K562 (cell line): ENCODE measurements around the gene ST6GAL1. TPM values are rescaled to one million over a fixed set of nuclear protein-coding genes. Genes with fewer than 3 reads are reported as not detected.

Experiments
- ATAC-seq: fragments of 200-7000 bp; cut with Tn5 transposase; 3 replicates; pipeline ENCODE4 v1.9.1; 2020; ENCODE audit warnings: moderate library complexity
- BruUV-seq: library from RNA; stranded (reverse); fragments of 400-500 nt; replicated peaks from 2 replicates; lab custom pipeline; 2021; lab: Mats Ljungman, UMichigan
- CTCF ChIA-PET: fragments of 300-600 bp; formaldehyde crosslinking; extraction: SDS; loops from one replicate; lab custom pipeline; 2021; ENCODE audit warnings: low intra/inter-chr PET ratio; lab: Yijun Ruan, JAX
- POLR2A ChIA-PET: fragments of 300-600, 350-650 bp; sonication (Branson Sonifier 250); formaldehyde crosslinking; extraction: SDS; loops from one replicate; lab custom pipeline; 2021; ENCODE audit warnings: antibody characterized with exemption, inconsistent platforms; lab: Yijun Ruan, JAX
- DNase-seq, 4 experiments: peaks; one replicate each; pipeline versions ENCODE4 v3.0.0 to v3.0.0-alpha.2; 2011 to 2018; ENCODE audit warnings: low spot score in 3 of 4, mixed read lengths in 3 of 4; ENCODE audit errors: extremely low read depth in 1 of 4
- FAIRE-seq: peaks from 2 replicates; lab custom pipeline; 2011; peaks lifted over from hg19 to GRCh38; lab: Jason Lieb, UNC
- H2AFZ ChIP-seq: 2 replicates; pipeline ENCODE4 v1.6.0; 2011; ENCODE audit warnings: low read depth, low read length, control low read depth, inconsistent platforms
- H3K27ac ChIP-seq: fragments of 200-600 bp; 3 replicates; pipeline ENCODE4 v1.8.0; 2011; ENCODE audit warnings: low read depth, mild to moderate bottlenecking, control low read depth, inconsistent platforms, low read length, moderate library complexity, mixed read lengths; ENCODE audit errors: extremely low read depth
- H3K27me3 ChIP-seq, 2 experiments: fragments of 300-600 bp in 1 of 2; 2 replicates in 1 of 2; 3 replicates in 1 of 2; pipeline versions ENCODE4 v1.6.0 to v1.8.0; 2011; ENCODE audit warnings: inconsistent platforms in 2 of 2, low read length in 2 of 2, mild to moderate bottlenecking in 1 of 2, mixed read lengths in 1 of 2, moderate library complexity in 1 of 2; ENCODE audit not compliant: control insufficient read depth in 2 of 2, insufficient read depth in 2 of 2
- H3K36me3 ChIP-seq: fragments of 300-600 bp; 3 replicates; pipeline ENCODE4 v1.8.0; 2011; ENCODE audit warnings: mild to moderate bottlenecking, low read length, inconsistent platforms; ENCODE audit not compliant: control insufficient read depth, insufficient read depth
- H3K4me1 ChIP-seq, 2 experiments: fragments of 200-600 bp in 1 of 2; replicated peaks in 1 of 2; 2 replicates in 1 of 2; 3 replicates in 1 of 2; pipeline versions ENCODE4 v1.5.1 to v1.8.0; 2011; ENCODE audit warnings: inconsistent platforms in 2 of 2, low read length in 2 of 2, mild to moderate bottlenecking in 1 of 2, mixed read lengths in 1 of 2, moderate library complexity in 1 of 2; ENCODE audit not compliant: control insufficient read depth in 2 of 2, insufficient read depth in 2 of 2
- H3K4me2 ChIP-seq: 2 replicates; pipeline ENCODE4 v1.6.1; 2011; ENCODE audit warnings: low read length, control low read depth, inconsistent platforms, mixed read lengths; ENCODE audit not compliant: insufficient read depth
- H3K4me3 ChIP-seq: fragments of 200-600 bp; sonication (generic), shearing (Covaris generic); 2 replicates; pipeline ENCODE4 v1.5.1; 2016; ENCODE audit warnings: control low read depth, inconsistent platforms
- H3K79me2 ChIP-seq: fragments of 200-600 bp; 3 replicates; pipeline ENCODE4 v1.8.0; 2011; ENCODE audit warnings: low read length, inconsistent platforms; ENCODE audit not compliant: control insufficient read depth, insufficient read depth
- H3K9ac ChIP-seq, 2 experiments: 2 replicates each; pipeline versions ENCODE4 v1.6.0 to v1.6.1; 2011; ENCODE audit warnings: low read depth in 2 of 2, low read length in 2 of 2, control low read depth in 1 of 2, inconsistent platforms in 1 of 2, mild to moderate bottlenecking in 1 of 2, mixed read lengths in 1 of 2; ENCODE audit not compliant: insufficient read depth in 1 of 2
- H3K9me1 ChIP-seq: one replicate; pipeline ENCODE4 v1.6.0; 2011; ENCODE audit warnings: inconsistent platforms, mild to moderate bottlenecking, low read length, moderate library complexity; ENCODE audit not compliant: control insufficient read depth, insufficient read depth
- H3K9me3 ChIP-seq: replicated peaks from 2 replicates; pipeline ENCODE4 v1.5.1; 2011; ENCODE audit warnings: low read depth, low read length, inconsistent platforms; ENCODE audit not compliant: control insufficient read depth, insufficient read depth
- H4K20me1 ChIP-seq: replicated peaks from 2 replicates; pipeline ENCODE4 v1.6.1; 2011; ENCODE audit warnings: low read length, inconsistent platforms, mixed read lengths; ENCODE audit not compliant: control insufficient read depth, insufficient read depth
- ATF7 ChIP-seq: fragments of 450-650 bp; IDR thresholded peaks from 2 replicates; pipeline ENCODE4 v1.7.1; 2014; ENCODE audit warnings: mild to moderate bottlenecking, moderate library complexity
- CBFB ChIP-seq: sonication (generic); formaldehyde crosslinking; IDR thresholded peaks from 2 replicates; pipeline ENCODE4 v1.4.0; 2020; ENCODE audit warnings: mild to moderate bottlenecking, missing genetic modification reagents
- CCNT2 ChIP-seq: IDR thresholded peaks from 2 replicates; pipeline ENCODE4 v1.6.1; 2011; ENCODE audit warnings: borderline replicate concordance, low read depth, mild to moderate bottlenecking, moderate library complexity, mixed read lengths, low read length; ENCODE audit not compliant: insufficient read length; ENCODE audit errors: extremely low read depth
- DACH1 ChIP-seq: fragments of 450-650 bp; IDR thresholded peaks from 2 replicates; pipeline ENCODE4 v1.6.1; 2018; ENCODE audit not compliant: partially characterized antibody
- EWSR1 ChIP-seq: fragments of 450-650 bp; IDR thresholded peaks from 2 replicates; pipeline ENCODE4 v1.6.1; 2018; ENCODE audit warnings: borderline replicate concordance, mild to moderate bottlenecking, low read depth, moderate library complexity; ENCODE audit not compliant: partially characterized antibody
- FOXA3 ChIP-seq, 2 experiments: fragments of 450-650 bp in 1 of 2; sonication (generic) in 1 of 2; formaldehyde crosslinking; IDR thresholded peaks in 1 of 2; conservative IDR thresholded peaks in 1 of 2; 2 replicates each; pipeline versions ENCODE4 v1.4.0 to v1.8.0; 2020 to 2022; ENCODE audit warnings: mild to moderate bottlenecking in 2 of 2, missing genetic modification reagents in 1 of 2
- JUNB ChIP-seq: fragments of 450-650 bp; formaldehyde crosslinking; conservative IDR thresholded peaks from 2 replicates; pipeline ENCODE4 v1.4.0; 2020; ENCODE audit warnings: mild to moderate bottlenecking
- NCOA1 ChIP-seq: fragments of 450-650 bp; IDR thresholded peaks from 2 replicates; pipeline ENCODE4 v1.6.1; 2016; ENCODE audit warnings: low read depth
- NEUROD1 ChIP-seq: fragments of 150-350 bp; IDR thresholded peaks from 2 replicates; pipeline ENCODE4 v1.6.1; 2014; ENCODE audit warnings: borderline replicate concordance, low read length, low read depth; ENCODE audit not compliant: partially characterized antibody
- NFATC3 ChIP-seq: fragments of 450-650 bp; IDR thresholded peaks from 2 replicates; pipeline ENCODE4 v1.6.1; 2017; ENCODE audit warnings: mild to moderate bottlenecking
- NFXL1 ChIP-seq: fragments of 450-650 bp; formaldehyde crosslinking; IDR thresholded peaks from 2 replicates; pipeline ENCODE4 v1.4.0; 2021; ENCODE audit warnings: mild to moderate bottlenecking
- NR1H2 ChIP-seq: sonication (generic); formaldehyde crosslinking; IDR thresholded peaks from 2 replicates; pipeline ENCODE4 v1.4.0; 2020; ENCODE audit warnings: mild to moderate bottlenecking, missing genetic modification reagents
- PHB2 ChIP-seq: fragments of 450-650 bp; IDR thresholded peaks from 2 replicates; pipeline ENCODE4 v1.6.1; 2017; ENCODE audit warnings: low read depth
- RBM14 ChIP-seq: fragments of 200-400 bp; formaldehyde crosslinking; IDR thresholded peaks from 2 replicates; pipeline ENCODE4 v1.6.1; 2018; ENCODE audit warnings: low read depth, mild to moderate bottlenecking, low read length, moderate library complexity, borderline replicate concordance; ENCODE audit not compliant: insufficient read depth
- RCOR1 ChIP-seq, 2 experiments: IDR thresholded peaks; 2 replicates each; pipeline ENCODE4 v1.6.1; 2012; ENCODE audit warnings: low read depth in 2 of 2, low read length in 2 of 2, borderline replicate concordance in 1 of 2, improper control_type of control experiment in 1 of 2
- SREBF2 ChIP-seq: sonication (generic); formaldehyde crosslinking; IDR thresholded peaks from 2 replicates; pipeline ENCODE4 v1.4.0; 2020; ENCODE audit warnings: mild to moderate bottlenecking, missing genetic modification reagents
- ZNF316 ChIP-seq: fragments of 450-650 bp; IDR thresholded peaks from 2 replicates; pipeline ENCODE4 v1.6.1; 2016
- ZNF408 ChIP-seq: fragments of 250-450 bp; sonication (Bioruptor Pico); IDR thresholded peaks from 2 replicates; pipeline ENCODE4 v1.4.0; 2020; ENCODE audit warnings: low read depth, mild to moderate bottlenecking, moderate library complexity
- ZNF41 ChIP-seq: fragments of 250-450 bp; sonication (Bioruptor Pico); conservative IDR thresholded peaks from 2 replicates; pipeline ENCODE4 v1.4.0; 2020; ENCODE audit warnings: mild to moderate bottlenecking
- WGBS: fragments of 100-300 bp; shearing (Covaris generic); methylation state at CpG from one replicate; pipeline ENCODE4 v1.1.6; 2016; ENCODE audit warnings: low coverage, mixed read lengths; ENCODE audit not compliant: insufficient coverage; ENCODE audit errors: missing lambda C conversion rate; 5-methylcytosine and 5-hydroxymethylcytosine counted together
- in situ Hi-C: fragments of 300-500 bp; cut with MboI; formaldehyde crosslinking; loops from 4 replicates; pipeline ENCODE4 v1.15.0; 2018; ENCODE audit warnings: inconsistent platforms, mixed read lengths
- intact Hi-C: fragments of 100-400 bp; cut with micrococcal nuclease; formaldehyde crosslinking; loops from 2 replicates; pipeline ENCODE4 v1.14.2; 2022
- polyA plus RNA-seq, 8 experiments: library from polyadenylated mRNA; depleted of rRNA in 4 of 8; stranded (reverse) in 5 of 8; unstranded in 3 of 8; fragments of >200 nt; fragmentation: Nextera tagmentation in 2 of 8; fragmentation: Illumina TruSeq in 1 of 8; extraction: Ambion mirVana in 2 of 8; extraction: Trizol in 1 of 8; gene quantifications; 2 replicates each; pipeline versions ENCODE4 v1.2.1 to v1.2.3, GENCODE V29; 2011 to 2014; ENCODE audit warnings: inconsistent platforms in 1 of 8, missing spikeins in 1 of 8
- total RNA-seq, 7 experiments: library from RNA; depleted of rRNA in 6 of 7; stranded (reverse); fragments of >200 nt in 6 of 7; fragmentation: Illumina TruSeq in 2 of 7; extraction: Trizol in 2 of 7; gene quantifications; 2 replicates each; pipeline versions ENCODE4 v1.2.1 to v1.2.3, GENCODE V29; 2011 to 2021; ENCODE audit warnings: low replicate concordance in 1 of 7
- TF ChIP-seq, protein P1 (sequence below): sonication (generic); formaldehyde crosslinking; IDR thresholded peaks from 2 replicates; pipeline ENCODE4 v1.9.0; 2022; ENCODE audit warnings: mild to moderate bottlenecking, missing genetic modification reagents
- TF ChIP-seq, protein P2 (sequence below), 3 experiments: IDR thresholded peaks in 2 of 3; conservative IDR thresholded peaks in 1 of 3; 2 replicates each; pipeline ENCODE4 v1.5.1; 2011 to 2012; ENCODE audit warnings: low read length in 3 of 3, mild to moderate bottlenecking in 3 of 3, control low read depth in 2 of 3, improper control_type of control experiment in 1 of 3, inconsistent platforms in 1 of 3, low read depth in 1 of 3, mixed read lengths in 1 of 3, moderate library complexity in 1 of 3; ENCODE audit not compliant: insufficient read depth in 2 of 3

The ST6GAL1 gene
- total and polyA plus RNA-seq, 9 of the 15 experiments (the other 6 are each of a cell fraction or from before 2014, with no cell fraction given), result 31.9 to 145 (median 71.0) TPM

DNA sequence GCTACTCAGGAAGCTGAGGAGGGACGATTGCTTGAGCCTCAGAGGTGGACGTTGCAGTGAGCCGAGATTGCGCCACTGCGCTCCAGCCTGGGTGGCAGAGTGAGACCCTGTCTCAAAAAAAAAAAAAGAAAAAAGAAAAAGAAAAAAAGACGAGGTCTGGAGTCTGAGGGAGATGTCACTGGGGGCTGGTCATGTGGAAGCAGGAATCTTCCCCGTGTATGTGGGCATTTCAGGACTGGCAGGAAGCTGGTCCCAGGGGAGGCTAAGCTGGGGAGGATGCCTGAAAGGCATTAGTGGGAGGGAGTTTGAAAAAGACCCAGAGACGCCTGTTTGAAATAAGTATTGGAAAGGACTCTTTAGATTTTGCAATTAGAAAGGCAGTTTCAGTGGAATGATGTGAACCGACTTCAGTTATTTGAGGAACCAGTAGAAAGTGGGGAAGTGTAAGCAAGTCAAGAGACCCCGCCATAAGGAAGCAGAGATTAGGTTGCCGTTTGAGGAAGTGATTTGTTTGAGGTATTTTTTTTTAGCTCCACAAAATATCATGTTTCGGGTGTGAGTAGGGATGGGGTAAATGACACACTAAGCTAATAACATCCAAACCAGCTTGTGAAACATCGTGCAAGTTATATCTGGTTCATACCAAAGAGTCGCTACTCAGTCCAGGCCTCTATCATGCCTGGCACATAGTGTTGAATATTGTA, 55.5 kb downstream of the ST6GAL1 start:
- H3K4me1 ChIP-seq, result peaks cover 12 to 30% of the 10 kb centered on the region in 2 experiments
- DNase-seq (peak in 1 of 4 experiments; percentile 30), FAIRE-seq (peak; percentile 70), ATAC-seq (peak; percentile 21)
- H3K27ac ChIP-seq, result peak overlapping the region; percentile 12; the same call in 1 of the 3 replicates
- H3K9ac ChIP-seq, result no peak overlapping the region
- H3K27me3 ChIP-seq, result no peaks in the 10 kb centered on the region
- H3K9me3 ChIP-seq, result no peaks in the 10 kb centered on the region
- intact Hi-C loops, result loop anchor here (5.0 kb wide), 2 partner anchors 41 to 116 kb away; no protein-coding TSS in a partner anchor
- H3K4me2 ChIP-seq, result no peak overlapping the region
- in situ Hi-C loops, result no loop called here
- BruUV-seq, result no TSS peak
- POLR2A ChIA-PET, result interaction anchor here (0.6 kb wide), 1 partner anchor 49 kb away, joined by 3 read pairs; no protein-coding TSS in a partner anchor
- no peak overlapping the region for H3K4me3 ChIP-seq
- H4K20me1 ChIP-seq, result no peaks in the 10 kb centered on the region
- 21% methylated on average over 8 of the region's 14 CpGs for WGBS
- no peak overlapping the region for H2AFZ ChIP-seq
- peaks cover 65% of the 10 kb centered on the region; the same call in 2 of the 3 replicates for H3K36me3 ChIP-seq
- CTCF ChIA-PET, result no interaction called here
- H3K79me2 ChIP-seq, result peaks cover 12% of the 10 kb centered on the region; the same call in 1 of the 3 replicates
- H3K9me1 ChIP-seq, result no peaks in the 10 kb centered on the region
- TF ChIP-seq NCOA1 (0 out of 2 replicates have a peak, but pooled peaks have one; percentile 45), CCNT2 (peak; percentile 32), RBM14 (no peak), FOXA3 (CRISPR knock-in tag; conservative IDR thresholded peaks at IDR 0.05 in 1 of 2, IDR thresholded peaks at IDR 0.05 in 1 of 2) (peak in 1 of 2 experiments; percentile 34; a peak in 1 of 4 replicates), ZNF408 (CRISPR knock-in tag) (no peak), JUNB (no peak), CBFB (CRISPR knock-in tag) (no peak), ATF7 (0 out of 2 replicates have a peak, but pooled peaks have one; percentile 27), DACH1 (no peak), EWSR1 (no peak), NR1H2 (no peak), PHB2 (no peak), RCOR1 (IDR thresholded peaks at IDR 0.05; ENCODE audit: borderline replicate concordance in 1 of 2, low read depth in 2 of 2, low read length in 2 of 2) (peak; percentile 80 to 91; a peak in 3 of 4 replicates), ZNF41 (CRISPR knock-in tag) (no peak), NEUROD1 (no peak), NFATC3 (no peak), NFXL1 (CRISPR knock-in tag) (no peak), ZNF316 (no peak), SREBF2 (CRISPR knock-in tag) (no peak)
- TF ChIP-seq, protein P1, sequence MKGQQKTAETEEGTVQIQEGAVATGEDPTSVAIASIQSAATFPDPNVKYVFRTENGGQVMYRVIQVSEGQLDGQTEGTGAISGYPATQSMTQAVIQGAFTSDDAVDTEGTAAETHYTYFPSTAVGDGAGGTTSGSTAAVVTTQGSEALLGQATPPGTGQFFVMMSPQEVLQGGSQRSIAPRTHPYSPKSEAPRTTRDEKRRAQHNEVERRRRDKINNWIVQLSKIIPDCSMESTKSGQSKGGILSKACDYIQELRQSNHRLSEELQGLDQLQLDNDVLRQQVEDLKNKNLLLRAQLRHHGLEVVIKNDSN, result no peak
- TF ChIP-seq, protein P2, sequence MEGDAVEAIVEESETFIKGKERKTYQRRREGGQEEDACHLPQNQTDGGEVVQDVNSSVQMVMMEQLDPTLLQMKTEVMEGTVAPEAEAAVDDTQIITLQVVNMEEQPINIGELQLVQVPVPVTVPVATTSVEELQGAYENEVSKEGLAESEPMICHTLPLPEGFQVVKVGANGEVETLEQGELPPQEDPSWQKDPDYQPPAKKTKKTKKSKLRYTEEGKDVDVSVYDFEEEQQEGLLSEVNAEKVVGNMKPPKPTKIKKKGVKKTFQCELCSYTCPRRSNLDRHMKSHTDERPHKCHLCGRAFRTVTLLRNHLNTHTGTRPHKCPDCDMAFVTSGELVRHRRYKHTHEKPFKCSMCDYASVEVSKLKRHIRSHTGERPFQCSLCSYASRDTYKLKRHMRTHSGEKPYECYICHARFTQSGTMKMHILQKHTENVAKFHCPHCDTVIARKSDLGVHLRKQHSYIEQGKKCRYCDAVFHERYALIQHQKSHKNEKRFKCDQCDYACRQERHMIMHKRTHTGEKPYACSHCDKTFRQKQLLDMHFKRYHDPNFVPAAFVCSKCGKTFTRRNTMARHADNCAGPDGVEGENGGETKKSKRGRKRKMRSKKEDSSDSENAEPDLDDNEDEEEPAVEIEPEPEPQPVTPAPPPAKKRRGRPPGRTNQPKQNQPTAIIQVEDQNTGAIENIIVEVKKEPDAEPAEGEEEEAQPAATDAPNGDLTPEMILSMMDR (IDR thresholded peaks at IDR 0.05 in 2 of 3, conservative IDR thresholded peaks at IDR 0.05 in 1 of 3; ENCODE audit: insufficient read depth in 2 of 3, low read depth in 1 of 3, low read length in 3 of 3), result no peak
